GM21423 (cell line): ENCODE results near the gene KRTAP5-5.
"Not testable (repeated sequence)": the region's sequence is repeated elsewhere in the genome, so short reads cannot be mapped to it uniquely, and the experiment has no call there.

Experiments
- ATAC-seq: cut with Tn5 transposase; IDR thresholded peaks from one replicate; pipeline ENCODE4 v1.9.1; 2021; ENCODE audit warnings: mild to moderate bottlenecking, moderate library complexity; ENCODE audit not compliant: unreplicated experiment

Gene KRTAP5-5

GRCh38 chr11:1607156-1607845 lies 22.3 kb upstream of the KRTAP5-5 start:
- not testable (repeated sequence) for ATAC-seq

DNA sequence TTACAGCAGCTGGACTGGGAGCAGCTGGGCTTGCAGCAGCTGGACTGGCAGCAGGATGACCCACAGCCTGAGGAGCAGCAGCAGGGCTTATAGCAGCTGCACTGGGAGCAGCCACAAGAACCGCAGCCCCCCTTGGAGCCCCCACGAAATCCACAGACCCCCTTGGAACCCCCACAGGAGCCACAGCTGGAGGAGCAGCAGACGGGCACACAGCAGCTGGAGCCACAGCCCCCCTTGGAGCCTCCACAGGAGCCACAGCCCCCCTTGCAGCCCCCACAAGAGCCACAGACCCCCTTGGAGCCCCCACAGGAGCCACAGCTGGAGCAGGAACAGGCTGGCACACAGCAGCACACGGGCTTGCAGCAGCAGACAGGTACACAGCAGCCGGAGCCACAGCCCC lies 21.7 kb upstream of the KRTAP5-5 start:
- not testable (repeated sequence) for ATAC-seq

DNA sequence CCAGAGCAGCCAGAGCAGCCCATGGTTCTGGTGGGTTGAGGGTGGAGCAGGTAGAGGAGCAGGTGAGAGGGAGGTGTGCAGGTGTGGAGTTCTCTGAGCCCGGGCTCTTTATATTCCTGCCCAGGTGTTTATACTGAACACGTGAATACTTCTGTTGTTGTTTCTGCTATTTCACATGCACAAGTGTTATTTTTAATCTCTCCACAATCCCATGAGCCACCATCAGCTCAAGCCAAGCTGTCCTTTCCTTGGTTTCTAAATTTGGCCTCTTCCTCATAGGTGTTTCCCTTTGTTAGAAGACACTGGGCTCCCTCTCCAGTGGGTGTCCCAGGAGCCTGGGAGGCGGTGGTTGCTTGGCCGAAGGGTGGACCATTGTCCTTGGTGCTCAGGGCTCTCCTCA lies 21.2 kb upstream of the KRTAP5-5 start, which contains the start of gene KRTAP5-3:
Gene KRTAP5-3, minus strand, starts transcription at position 101 of the 400 bp plus-strand sequence. Its CDS starts 78 bp downstream, at position 23.
- no peak for ATAC-seq

- no peak for ATAC-seq
Measured at GRCh38 chr11:1618231-1618630, 11.3 kb upstream of the KRTAP5-5 start.

DNA sequence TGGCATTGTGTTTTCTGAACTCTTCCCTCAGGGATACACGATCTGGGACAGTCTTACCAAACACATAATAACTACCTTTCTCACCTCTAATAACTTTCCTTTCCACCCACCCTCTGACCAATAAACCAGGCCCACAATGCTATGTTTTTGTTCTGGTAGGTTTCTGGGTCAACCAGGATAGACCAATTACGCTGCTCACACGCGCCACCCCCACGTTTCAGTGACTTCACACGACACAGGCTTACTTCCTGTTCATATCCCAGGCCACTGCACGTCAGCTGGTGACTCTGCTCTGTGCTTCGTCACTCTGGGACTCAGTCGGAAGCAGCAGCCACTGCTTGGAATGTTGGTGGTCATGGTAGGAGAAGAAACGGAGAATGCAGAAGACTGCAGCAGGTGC lies 10.1 kb upstream of the KRTAP5-5 start:
- no peak for ATAC-seq

DNA sequence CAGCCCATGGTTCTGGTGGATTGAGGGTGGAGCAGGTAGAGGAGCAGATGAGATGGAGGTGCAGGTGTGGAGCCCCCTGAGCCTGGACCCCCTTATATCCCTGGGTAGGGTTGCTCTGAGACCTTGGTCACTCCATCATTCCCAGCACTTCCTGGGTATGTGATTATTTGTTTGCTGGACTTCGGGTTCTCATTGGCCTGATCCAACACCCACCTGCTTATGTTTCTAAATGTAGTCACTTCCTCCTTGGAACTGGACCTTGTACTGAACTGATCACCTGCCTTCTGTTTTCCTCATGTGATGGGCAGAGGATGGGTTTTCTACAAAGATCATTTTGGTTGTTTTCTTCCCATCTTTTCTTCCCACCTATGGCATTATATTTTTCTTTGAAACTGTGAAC lies 7.5 kb upstream of the KRTAP5-5 start, which contains the start of gene KRTAP5-4:
Gene KRTAP5-4, minus strand, starts transcription at position 53 of the 400 bp plus-strand sequence. Its CDS starts 45 bp downstream, at position 8.
- ATAC-seq = no peak

- ATAC-seq = no peak
Measured at GRCh38 chr11:1623716-1624115, 5.9 kb upstream of the KRTAP5-5 start.

- no peak for ATAC-seq
Measured at GRCh38 chr11:1624621-1625020, 5.0 kb upstream of the KRTAP5-5 start.

DNA sequence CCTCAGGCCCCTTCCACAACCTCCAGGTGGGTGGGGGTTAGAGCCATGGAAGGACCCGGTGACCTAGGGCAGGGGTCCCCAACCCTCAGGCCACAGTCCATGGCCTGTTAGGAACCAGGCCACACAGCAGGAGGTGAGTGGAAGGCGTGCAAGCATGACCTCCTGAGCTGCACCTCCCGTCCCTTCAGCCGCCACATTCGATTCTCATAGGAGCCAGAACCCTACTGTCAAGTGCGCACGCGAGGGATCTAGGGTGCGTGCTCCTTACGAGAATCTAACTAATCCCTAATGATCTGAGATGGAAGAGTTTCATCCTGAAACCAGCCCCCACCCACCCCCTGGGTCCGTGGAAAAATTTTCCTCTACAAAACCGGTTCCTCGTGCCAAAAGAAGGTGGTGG lies 4.0 kb upstream of the KRTAP5-5 start:
- no peak for ATAC-seq

GRCh38 chr11:1628506-1629325 lies 859 bp upstream of the KRTAP5-5 start:
- ATAC-seq = no peak

- ATAC-seq = no peak
Measured at GRCh38 chr11:1630271-1630670, 696 bp downstream of the KRTAP5-5 start.

DNA sequence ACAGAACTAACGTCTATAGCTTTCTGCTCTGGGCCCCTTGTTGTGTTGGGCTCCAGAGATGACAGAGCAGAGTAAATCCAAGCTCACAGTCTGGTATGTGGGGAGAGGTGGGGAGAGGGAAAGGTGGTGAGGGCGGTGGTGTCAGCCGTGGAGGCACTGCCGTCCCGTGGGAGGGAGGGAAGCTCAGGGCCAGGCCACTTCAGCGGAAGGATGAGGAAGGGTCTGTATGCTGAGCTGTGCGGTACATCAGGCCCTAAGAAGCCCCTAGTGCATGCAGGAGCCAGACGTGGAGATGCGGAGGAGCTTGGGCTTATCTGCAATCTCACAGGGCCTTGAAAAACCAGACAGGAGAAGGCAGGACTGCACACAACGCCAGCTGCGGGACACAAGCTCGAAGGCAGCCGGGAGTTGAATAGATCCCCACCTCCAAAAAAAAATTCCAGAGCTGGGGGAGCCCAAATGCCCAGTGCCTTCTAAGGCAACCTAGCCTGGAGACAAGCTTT lies 1.5 kb downstream of the KRTAP5-5 start:
- no peak for ATAC-seq

DNA sequence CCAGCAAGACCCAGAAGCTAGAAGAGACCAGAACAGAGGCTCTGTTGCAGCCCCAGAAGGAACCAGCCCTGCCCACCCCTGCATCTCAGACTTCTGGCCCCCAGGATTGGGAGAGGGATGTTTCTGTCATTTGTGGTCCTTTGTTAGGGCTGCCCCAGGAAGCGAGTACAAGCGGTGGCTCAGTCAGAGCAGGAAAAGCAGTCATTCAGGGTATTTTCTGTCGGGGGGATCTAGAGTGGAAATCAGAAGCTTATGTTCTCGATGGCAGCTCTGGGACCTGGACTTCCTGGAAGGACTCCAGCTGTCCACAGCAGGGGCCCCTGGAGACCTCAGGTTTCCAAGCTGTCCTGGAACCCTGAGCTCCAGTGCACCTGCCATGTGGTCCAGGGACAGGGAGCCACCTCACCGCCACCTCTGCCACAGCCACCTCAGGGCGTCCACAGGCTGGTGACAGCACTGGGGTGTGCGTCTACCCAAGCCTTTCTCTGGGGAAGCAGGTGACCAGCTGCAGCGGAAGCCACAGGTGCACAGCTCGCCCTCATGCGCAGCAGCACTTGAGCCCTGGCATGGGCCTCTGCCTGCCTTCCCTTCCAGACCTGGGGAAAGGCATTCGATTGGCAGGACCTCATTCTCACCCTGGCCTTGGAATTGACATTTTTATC lies 2.6 kb downstream of the KRTAP5-5 start:
- ATAC-seq = no peak

DNA sequence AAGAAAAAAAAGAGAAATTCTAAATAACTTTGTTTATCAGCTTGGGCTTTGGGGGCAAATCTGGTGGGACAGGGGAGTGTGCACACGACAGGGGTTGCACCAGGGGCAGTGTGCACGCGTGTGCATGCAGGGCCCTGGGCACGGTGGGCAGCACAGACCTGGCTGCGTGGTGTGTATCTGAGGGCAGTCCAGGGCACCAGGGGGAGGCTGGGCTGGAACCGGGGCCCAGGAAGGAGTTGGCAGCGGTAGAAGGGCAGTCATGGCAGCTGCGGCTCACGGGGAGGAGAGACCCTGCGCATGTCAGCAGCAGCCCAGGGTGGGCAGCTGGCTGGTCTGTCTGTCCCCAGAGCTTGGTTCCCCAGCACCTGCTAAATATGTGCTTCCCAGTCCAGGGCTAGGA lies 4.3 kb downstream of the KRTAP5-5 start:
- ATAC-seq = no peak

GRCh38 chr11:1636291-1636950 lies 6.8 kb downstream of the KRTAP5-5 start:
- no peak for ATAC-seq

DNA sequence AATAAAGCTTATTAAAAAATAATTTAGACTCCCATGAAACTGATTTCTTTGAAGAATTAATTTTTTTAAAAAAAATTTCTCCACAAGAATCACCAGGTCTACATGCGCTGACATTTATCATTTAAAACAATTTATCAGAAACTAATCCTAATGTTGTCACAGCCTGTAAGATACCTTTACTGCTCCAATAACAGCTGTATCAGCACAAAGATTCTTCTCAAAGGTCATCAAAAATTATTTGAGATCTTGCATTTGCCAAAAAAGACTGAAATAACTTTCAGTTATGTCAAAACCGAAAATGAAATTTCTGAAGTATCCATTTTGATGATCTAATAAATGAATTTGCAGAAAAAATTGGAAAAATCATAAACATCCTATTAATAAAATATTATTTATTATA lies 8.1 kb downstream of the KRTAP5-5 start:
- ATAC-seq = no peak

DNA sequence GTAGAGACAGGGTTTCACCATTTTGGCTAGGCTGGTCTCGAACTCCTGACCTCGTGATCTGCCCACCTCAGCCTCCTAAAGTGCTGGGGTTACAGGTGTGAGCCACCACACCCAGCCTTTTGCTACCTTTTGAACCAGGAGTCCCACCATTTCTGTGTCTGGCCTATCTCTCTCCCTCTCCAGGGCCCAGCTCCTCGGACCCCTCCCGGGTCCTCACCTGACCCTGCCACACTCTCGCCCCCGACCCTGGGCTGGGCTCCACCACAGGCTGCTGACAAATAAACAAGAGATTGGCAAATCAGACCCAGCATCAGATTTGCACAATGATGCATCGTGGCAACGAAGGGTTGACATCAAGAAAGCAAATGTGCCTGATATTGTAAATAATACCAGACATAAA lies 8.8 kb downstream of the KRTAP5-5 start:
- no peak for ATAC-seq

DNA sequence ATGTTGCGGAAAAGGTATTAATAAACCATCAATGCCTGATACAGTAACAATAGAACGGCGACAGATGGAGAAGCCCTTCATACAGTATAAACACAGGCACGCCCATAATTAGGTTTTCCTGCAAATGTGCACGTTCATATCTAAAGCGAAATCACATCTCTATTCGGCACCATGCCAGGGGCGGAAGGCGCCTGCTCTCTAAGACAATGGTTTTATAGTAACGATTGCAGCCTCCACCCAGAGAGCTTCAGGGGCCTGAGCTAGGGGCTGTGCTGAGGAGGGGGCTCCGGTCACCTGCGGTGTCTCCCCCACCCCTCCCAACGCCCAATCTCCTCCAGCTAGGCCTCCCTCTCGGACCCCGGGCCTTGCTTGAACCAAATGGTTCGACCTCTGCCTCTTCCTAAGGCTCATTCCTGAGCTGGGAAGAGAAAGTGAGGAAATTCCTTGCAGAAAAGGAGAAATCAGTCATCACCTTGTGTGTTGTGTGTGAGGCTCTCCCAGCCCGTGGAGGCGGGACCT lies 9.6 kb downstream of the KRTAP5-5 start:
- ATAC-seq = no peak

DNA sequence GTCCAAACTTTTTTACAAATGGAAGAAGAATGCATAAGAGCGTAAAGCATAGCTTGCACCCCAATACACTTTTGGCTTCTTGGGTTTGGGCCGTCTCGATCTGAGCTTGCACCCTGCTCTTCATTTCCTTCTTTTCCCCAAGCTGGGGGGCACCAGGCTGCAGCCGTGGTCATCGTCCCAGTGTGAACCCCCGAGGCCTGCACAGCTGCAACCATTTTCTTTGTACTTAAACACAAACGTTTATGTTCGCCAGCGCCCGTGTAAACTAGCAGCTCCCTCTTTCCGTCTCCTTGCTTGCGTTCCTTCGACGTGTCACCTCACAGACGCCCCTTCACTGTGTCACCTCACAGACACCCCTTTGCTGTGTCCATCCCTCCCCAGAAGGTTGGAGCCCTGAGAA lies 10.1 kb downstream of the KRTAP5-5 start:
- ATAC-seq = no peak

DNA sequence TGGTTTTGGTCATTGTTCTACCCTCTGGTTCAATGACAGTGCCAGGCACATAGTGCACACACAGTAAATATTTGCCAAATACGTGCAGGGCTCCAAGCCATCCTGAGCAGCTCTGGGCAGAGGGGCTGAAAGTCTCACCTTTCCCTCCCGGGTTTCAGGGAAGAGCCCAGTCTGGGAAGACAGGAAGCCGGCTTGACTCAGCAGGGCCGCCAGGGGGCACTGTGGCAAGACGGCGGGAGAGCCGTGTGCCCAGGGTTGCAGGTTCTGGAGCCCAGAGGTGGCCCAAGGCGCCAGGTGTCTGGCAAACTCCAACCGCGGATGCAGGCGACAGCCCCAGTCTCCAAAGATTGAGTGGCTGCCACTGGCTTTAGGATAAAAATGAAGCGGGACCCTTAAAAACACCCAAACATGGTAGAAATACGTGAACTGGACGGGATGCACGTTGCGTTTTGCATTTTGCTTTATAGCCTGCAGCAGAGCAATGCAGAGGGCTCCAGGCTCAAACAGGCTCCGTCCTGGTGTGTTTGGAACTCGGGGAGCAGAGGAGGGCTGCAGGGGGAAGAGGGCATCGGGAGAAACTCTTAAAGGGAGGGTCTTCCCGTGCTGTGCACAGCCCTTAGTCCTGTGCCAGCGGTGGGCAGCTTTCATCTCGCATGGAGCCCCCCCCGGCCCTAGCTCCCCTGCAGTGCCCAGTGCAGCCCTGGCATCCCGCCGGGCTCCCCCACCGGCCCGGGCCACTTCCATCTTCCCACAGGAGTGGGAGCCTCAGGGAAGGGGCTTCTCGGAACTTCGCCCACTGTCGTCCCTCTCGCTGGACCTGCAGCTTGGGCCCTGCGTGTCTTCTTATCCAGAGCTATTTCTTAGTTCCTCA lies 10.7 kb downstream of the KRTAP5-5 start:
- ATAC-seq = no peak
